WTC11 (cell line): Measurements from ENCODE around the gene SPTB. TPM values are rescaled to one million over a fixed set of nuclear protein-coding genes. Genes with fewer than 3 reads are reported as not detected.

ENCODE experiments used
- ATAC-seq: fragments of 200-7000 bp; cut with Tn5 transposase; 2 replicates; pipeline ENCODE4 v1.10.0; 2021; ENCODE audit warnings: mild to moderate bottlenecking, moderate library complexity
- CTCF ChIA-PET: fragments of 300-600 bp; sonication (Branson Sonifier 250); formaldehyde crosslinking; loops from one replicate; lab custom pipeline; 2021; ENCODE audit warnings: antibody characterized with exemption; lab: Charles Lee
- POLR2A ChIA-PET: fragments of 350-600 bp; sonication (Branson Sonifier 250); formaldehyde crosslinking; loops from one replicate; lab custom pipeline; 2021; ENCODE audit warnings: antibody characterized with exemption; lab: Charles Lee
- DNase-seq: peaks from one replicate; pipeline ENCODE4 v3.0.0; 2021; ENCODE audit warnings: low spot score
- H3K27ac Mint-ChIP-seq: 2 replicates; pipeline ENCODE4 v1.8.0; 2021; ENCODE audit warnings: mixed read lengths
- H3K27me3 Mint-ChIP-seq: 2 replicates; pipeline ENCODE4 v1.8.0; 2021; ENCODE audit warnings: low read depth, mild to moderate bottlenecking, moderate library complexity, mixed read lengths
- H3K36me3 Mint-ChIP-seq: 2 replicates; pipeline ENCODE4 v1.8.0; 2021; ENCODE audit warnings: mixed read lengths
- H3K4me1 Mint-ChIP-seq: 2 replicates; pipeline ENCODE4 v1.8.0; 2022; ENCODE audit warnings: mixed read lengths
- H3K4me3 Mint-ChIP-seq: 2 replicates; pipeline ENCODE4 v1.8.0; 2021; ENCODE audit warnings: mild to moderate bottlenecking, moderate library complexity, mixed read lengths
- H3K9me3 Mint-ChIP-seq: 2 replicates; pipeline ENCODE4 v1.8.0; 2021; ENCODE audit warnings: mixed read lengths
- ATF6 ChIP-seq: sonication (generic); formaldehyde crosslinking; IDR thresholded peaks from 2 replicates; pipeline ENCODE4 v1.8.1; 2023; ENCODE audit warnings: mild to moderate bottlenecking, missing genetic modification reagents
- CREM ChIP-seq: sonication (generic); formaldehyde crosslinking; IDR thresholded peaks from 2 replicates; pipeline ENCODE4 v1.8.1; 2022; ENCODE audit warnings: mild to moderate bottlenecking, missing genetic modification reagents, moderate library complexity
- E2F1 ChIP-seq: sonication (generic); formaldehyde crosslinking; IDR thresholded peaks from 2 replicates; pipeline ENCODE4 v1.8.0; 2022; ENCODE audit warnings: mild to moderate bottlenecking, missing genetic modification reagents
- ESRRA ChIP-seq: sonication (generic); formaldehyde crosslinking; IDR thresholded peaks from 2 replicates; pipeline ENCODE4 v1.8.1; 2022; ENCODE audit warnings: mild to moderate bottlenecking, missing genetic modification reagents, borderline replicate concordance
- ETV6 ChIP-seq: sonication (generic); formaldehyde crosslinking; IDR thresholded peaks from 2 replicates; pipeline ENCODE4 v1.8.1; 2022; ENCODE audit warnings: mild to moderate bottlenecking, missing genetic modification reagents
- FOXP1 ChIP-seq: sonication (generic); formaldehyde crosslinking; IDR thresholded peaks from 2 replicates; pipeline ENCODE4 v1.8.0; 2022; ENCODE audit warnings: missing genetic modification reagents, mild to moderate bottlenecking, moderate library complexity, borderline replicate concordance
- GTF2I ChIP-seq: fragments of 250-450 bp; sonication (Bioruptor Pico); conservative IDR thresholded peaks from 2 replicates; pipeline ENCODE4 v1.4.0; 2021; ENCODE audit warnings: mild to moderate bottlenecking
- IRF2 ChIP-seq: sonication (generic); formaldehyde crosslinking; IDR thresholded peaks from 2 replicates; pipeline ENCODE4 v1.8.0; 2022; ENCODE audit warnings: low read depth, missing genetic modification reagents, borderline replicate concordance
- JAZF1 ChIP-seq: fragments of 250-450 bp; sonication (Bioruptor Pico); IDR thresholded peaks from 2 replicates; pipeline ENCODE4 v1.9.0; 2021; ENCODE audit warnings: moderate library complexity, mild to moderate bottlenecking, inconsistent platforms
- KAT7 ChIP-seq: sonication (generic); formaldehyde crosslinking; IDR thresholded peaks from 2 replicates; pipeline ENCODE4 v1.8.1; 2023; ENCODE audit warnings: missing genetic modification reagents, mild to moderate bottlenecking, borderline replicate concordance
- NFATC4 ChIP-seq: fragments of 250-450 bp; sonication (Bioruptor Pico); IDR thresholded peaks from 2 replicates; pipeline ENCODE4 v1.9.0; 2021; ENCODE audit warnings: mild to moderate bottlenecking
- OVOL2 ChIP-seq: fragments of 250-450 bp; sonication (Bioruptor Pico); IDR thresholded peaks from 2 replicates; pipeline ENCODE4 v1.9.0; 2021; ENCODE audit warnings: mild to moderate bottlenecking, borderline replicate concordance
- RORB ChIP-seq: fragments of 250-450 bp; sonication (Bioruptor Pico); IDR thresholded peaks from 2 replicates; pipeline ENCODE4 v1.9.0; 2021; ENCODE audit warnings: mild to moderate bottlenecking
- TP53 ChIP-seq: sonication (generic); formaldehyde crosslinking; IDR thresholded peaks from 2 replicates; pipeline ENCODE4 v1.8.1; 2023; ENCODE audit warnings: mild to moderate bottlenecking, missing genetic modification reagents
- USF1 ChIP-seq: sonication (generic); formaldehyde crosslinking; IDR thresholded peaks from 2 replicates; pipeline ENCODE4 v1.8.0; 2022; ENCODE audit warnings: mild to moderate bottlenecking, missing genetic modification reagents
- ZNF138 ChIP-seq: sonication (generic); formaldehyde crosslinking; conservative IDR thresholded peaks from 2 replicates; pipeline ENCODE4 v1.8.1; 2022; ENCODE audit warnings: mild to moderate bottlenecking, moderate library complexity, missing genetic modification reagents
- ZNF219 ChIP-seq: sonication (generic); formaldehyde crosslinking; IDR thresholded peaks from 2 replicates; pipeline ENCODE4 v1.8.0; 2023; ENCODE audit warnings: missing genetic modification reagents, mild to moderate bottlenecking, borderline replicate concordance
- ZNF263 ChIP-seq: sonication (generic); formaldehyde crosslinking; IDR thresholded peaks from 2 replicates; pipeline ENCODE4 v1.8.1; 2022; ENCODE audit warnings: low read depth, mild to moderate bottlenecking, moderate library complexity, missing genetic modification reagents
- ZNF281 ChIP-seq: sonication (generic); formaldehyde crosslinking; IDR thresholded peaks from 2 replicates; pipeline ENCODE4 v1.8.0; 2023; ENCODE audit warnings: mild to moderate bottlenecking, missing genetic modification reagents
- ZNF317 ChIP-seq: sonication (generic); formaldehyde crosslinking; IDR thresholded peaks from 2 replicates; pipeline ENCODE4 v1.8.1; 2023; ENCODE audit warnings: low read depth, mild to moderate bottlenecking, moderate library complexity, missing genetic modification reagents, borderline replicate concordance
- ZNF396 ChIP-seq: fragments of 250-450 bp; sonication (Bioruptor Pico); IDR thresholded peaks from 2 replicates; pipeline ENCODE4 v1.8.0; 2021; ENCODE audit warnings: mild to moderate bottlenecking, moderate library complexity, borderline replicate concordance
- ZNF416 ChIP-seq: fragments of 250-450 bp; sonication (Bioruptor Pico); IDR thresholded peaks from 2 replicates; pipeline ENCODE4 v1.9.0; 2021; ENCODE audit warnings: mild to moderate bottlenecking, inconsistent platforms
- ZNF423 ChIP-seq: fragments of 250-450 bp; sonication (Bioruptor Pico); IDR thresholded peaks from 2 replicates; pipeline ENCODE4 v2.1.2; 2022; ENCODE audit warnings: mild to moderate bottlenecking, moderate library complexity
- total RNA-seq: library from RNA; stranded (reverse); gene quantifications from 3 replicates; pipeline ENCODE4 v1.2.3, GENCODE V29; 2021
- TF ChIP-seq, protein P1 (sequence below): fragments of 250-450 bp; sonication (Bioruptor Pico); IDR thresholded peaks from 2 replicates; pipeline ENCODE4 v1.9.0; 2021; ENCODE audit warnings: mild to moderate bottlenecking
- TF ChIP-seq, protein P2 (sequence below): sonication (generic); formaldehyde crosslinking; IDR thresholded peaks from 2 replicates; pipeline ENCODE4 v1.8.1; 2023; ENCODE audit warnings: mild to moderate bottlenecking, missing genetic modification reagents, moderate library complexity
- TF ChIP-seq, protein P3 (sequence below): sonication (generic); formaldehyde crosslinking; IDR thresholded peaks from 2 replicates; pipeline ENCODE4 v1.8.0; 2022; ENCODE audit warnings: mild to moderate bottlenecking, missing genetic modification reagents

SPTB gene
- total RNA-seq, 1 experiment from 2014 or later, result 3.2 TPM

DNA sequence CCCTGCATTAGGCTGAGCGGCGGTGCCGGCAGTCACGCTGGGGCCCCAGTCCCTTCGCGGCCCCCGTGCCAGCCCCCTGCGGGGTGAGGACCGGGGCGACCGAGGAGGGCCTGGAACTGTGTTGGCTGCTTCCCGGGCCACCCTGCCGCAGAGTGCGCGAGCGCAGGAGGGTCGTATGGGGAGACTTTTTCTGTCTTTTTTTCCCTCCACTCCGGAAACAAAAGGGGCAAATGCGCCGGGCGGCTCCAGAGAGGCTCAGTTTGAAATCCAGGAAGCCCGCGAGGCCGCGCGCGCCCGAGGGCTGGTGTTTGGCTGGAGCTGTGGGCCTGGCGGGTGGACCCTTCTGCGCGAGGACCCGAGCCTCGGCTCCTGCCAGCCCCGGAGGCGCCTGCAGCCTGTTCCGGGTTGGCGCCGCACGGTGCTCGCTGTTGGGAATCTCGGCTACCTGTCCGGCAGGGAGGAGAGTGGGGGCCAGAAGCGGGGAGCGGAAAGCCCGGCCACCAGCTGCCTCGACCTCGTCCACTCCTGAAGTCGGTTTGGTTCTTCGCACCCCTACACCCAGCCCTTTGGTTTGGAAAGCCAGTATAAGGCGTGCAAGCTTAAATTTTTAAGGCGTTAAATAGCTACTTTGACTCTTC lies 174.8 kb downstream of the SPTB start:
- POLR2A ChIA-PET, result interaction anchor here (0.9 to 6.7 kb wide), 5 partner anchors 11 to 366 kb away, joined by 3 to 52 read pairs (median 4); no protein-coding TSS in a partner anchor
- Mint-ChIP-seq H3K9me3 (no peaks in the 10 kb centered on the region), H3K36me3 (no peaks in the 10 kb centered on the region), H3K4me3 (peak overlapping the region; percentile 84)
- no peak for DNase-seq
- TF ChIP-seq TP53 (CRISPR knock-in tag) (peak; percentile 5; the same call in 1 of the 2 replicates), FOXP1 (0 out of 2 replicates have a peak, but pooled peaks have one; percentile 7), NFATC4 (CRISPR knock-in tag) (no peak)
- TF ChIP-seq, all 79 proteins: peak for 2
- CTCF ChIA-PET, result interaction anchor here (0.7 to 5.9 kb wide), 8 partner anchors 12 to 118 kb away, joined by 3 to 40 read pairs (median 4); no protein-coding TSS in a partner anchor
- Mint-ChIP-seq H3K27ac (no peak overlapping the region), H3K27me3 (no peaks in the 10 kb centered on the region), H3K4me1 (peaks cover 80% of the 10 kb centered on the region)
- ATAC-seq, result no peak

GRCh38 chr14:64704143-64704742 lies 175.5 kb downstream of the SPTB start, which contains the start of gene PLEKHG3:
PLEKHG3 (plus strand) TSS chr14:64704424; CDS start chr14:64727632, 23,208 bp downstream.
- DNase-seq (peak; percentile 89), ATAC-seq (peak; percentile 15)
- Mint-ChIP-seq H3K4me1 (peaks cover 76% of the 10 kb centered on the region), H3K27me3 (no peaks in the 10 kb centered on the region), H3K27ac (peak within 1 kb of the TSS; percentile 97), H3K36me3 (no peaks in the 10 kb centered on the region), H3K4me3 (peak within 1 kb of the TSS; percentile 84), H3K9me3 (no peaks in the 10 kb centered on the region)
- ChIA-PET POLR2A (interaction anchor here (0.9 to 6.7 kb wide), 5 partner anchors 12 to 366 kb away, joined by 3 to 52 read pairs (median 4); no protein-coding TSS in a partner anchor), CTCF (interaction anchor here (0.7 to 5.9 kb wide), 9 partner anchors 12 to 119 kb away, joined by 3 to 40 read pairs (median 5); no protein-coding TSS in a partner anchor)
- no peak for TF ChIP-seq USF1 (CRISPR knock-in tag)
- no peak for TF ChIP-seq ZNF416 (CRISPR knock-in tag)
- no peak for TF ChIP-seq GTF2I (CRISPR knock-in tag)
- no peak for TF ChIP-seq ZNF263 (CRISPR knock-in tag)
- TF ChIP-seq E2F1 (CRISPR knock-in tag), result 0 out of 2 replicates have a peak, but pooled peaks have one; percentile 27
- TF ChIP-seq, protein P1, sequence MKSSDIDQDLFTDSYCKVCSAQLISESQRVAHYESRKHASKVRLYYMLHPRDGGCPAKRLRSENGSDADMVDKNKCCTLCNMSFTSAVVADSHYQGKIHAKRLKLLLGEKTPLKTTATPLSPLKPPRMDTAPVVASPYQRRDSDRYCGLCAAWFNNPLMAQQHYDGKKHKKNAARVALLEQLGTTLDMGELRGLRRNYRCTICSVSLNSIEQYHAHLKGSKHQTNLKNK (CRISPR knock-in tag), result no peak
- TF ChIP-seq, protein P2, sequence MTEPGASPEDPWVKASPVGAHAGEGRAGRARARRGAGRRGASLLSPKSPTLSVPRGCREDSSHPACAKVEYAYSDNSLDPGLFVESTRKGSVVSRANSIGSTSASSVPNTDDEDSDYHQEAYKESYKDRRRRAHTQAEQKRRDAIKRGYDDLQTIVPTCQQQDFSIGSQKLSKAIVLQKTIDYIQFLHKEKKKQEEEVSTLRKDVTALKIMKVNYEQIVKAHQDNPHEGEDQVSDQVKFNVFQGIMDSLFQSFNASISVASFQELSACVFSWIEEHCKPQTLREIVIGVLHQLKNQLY (CRISPR knock-in tag), result no peak
- TF ChIP-seq IRF2, result no peak
- no peak; the same call in 1 of the 2 replicates for TF ChIP-seq ZNF219
- TF ChIP-seq ETV6 (CRISPR knock-in tag), result peak; percentile 72
- TF ChIP-seq ATF6 (CRISPR knock-in tag), result no peak
- TF ChIP-seq CREM (CRISPR knock-in tag), result no peak
- 0 out of 2 replicates have a peak, but pooled peaks have one; percentile 83 for TF ChIP-seq KAT7 (CRISPR knock-in tag)
- TF ChIP-seq ESRRA (CRISPR knock-in tag), result no peak
- TF ChIP-seq ZNF423 (CRISPR knock-in tag), result no peak
- peak; percentile 78 for TF ChIP-seq ZNF281 (CRISPR knock-in tag)
- no peak for TF ChIP-seq ZNF138 (CRISPR knock-in tag)
- TF ChIP-seq ZNF396 (CRISPR knock-in tag), result no peak
- TF ChIP-seq JAZF1 (CRISPR knock-in tag), result no peak
- no peak for TF ChIP-seq ZNF317 (CRISPR knock-in tag)
- TF ChIP-seq, protein P3, sequence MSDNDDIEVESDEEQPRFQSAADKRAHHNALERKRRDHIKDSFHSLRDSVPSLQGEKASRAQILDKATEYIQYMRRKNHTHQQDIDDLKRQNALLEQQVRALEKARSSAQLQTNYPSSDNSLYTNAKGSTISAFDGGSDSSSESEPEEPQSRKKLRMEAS, result peak; percentile 73; the same call in 1 of the 2 replicates
- no peak for TF ChIP-seq RORB (CRISPR knock-in tag)
- TF ChIP-seq OVOL2 (CRISPR knock-in tag), result no peak
- TF ChIP-seq NFATC4 (CRISPR knock-in tag), result no peak
